Measurements from ENCODE around the gene MED13L.

GRCh38 chr12:116024769-116025168 lies 252.7 kb downstream of the MED13L start:
- TF ChIP-seq, protein P1, sequence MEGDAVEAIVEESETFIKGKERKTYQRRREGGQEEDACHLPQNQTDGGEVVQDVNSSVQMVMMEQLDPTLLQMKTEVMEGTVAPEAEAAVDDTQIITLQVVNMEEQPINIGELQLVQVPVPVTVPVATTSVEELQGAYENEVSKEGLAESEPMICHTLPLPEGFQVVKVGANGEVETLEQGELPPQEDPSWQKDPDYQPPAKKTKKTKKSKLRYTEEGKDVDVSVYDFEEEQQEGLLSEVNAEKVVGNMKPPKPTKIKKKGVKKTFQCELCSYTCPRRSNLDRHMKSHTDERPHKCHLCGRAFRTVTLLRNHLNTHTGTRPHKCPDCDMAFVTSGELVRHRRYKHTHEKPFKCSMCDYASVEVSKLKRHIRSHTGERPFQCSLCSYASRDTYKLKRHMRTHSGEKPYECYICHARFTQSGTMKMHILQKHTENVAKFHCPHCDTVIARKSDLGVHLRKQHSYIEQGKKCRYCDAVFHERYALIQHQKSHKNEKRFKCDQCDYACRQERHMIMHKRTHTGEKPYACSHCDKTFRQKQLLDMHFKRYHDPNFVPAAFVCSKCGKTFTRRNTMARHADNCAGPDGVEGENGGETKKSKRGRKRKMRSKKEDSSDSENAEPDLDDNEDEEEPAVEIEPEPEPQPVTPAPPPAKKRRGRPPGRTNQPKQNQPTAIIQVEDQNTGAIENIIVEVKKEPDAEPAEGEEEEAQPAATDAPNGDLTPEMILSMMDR (conservative IDR thresholded peaks at IDR 0.05; ENCODE audit: low read length): no peak
- TF ChIP-seq EZH2phosphoT487 (IDR thresholded peaks at IDR 0.05; ENCODE audit: borderline replicate concordance, low read depth, low read length): no peak

All from OCI-LY7 (cell line).